ENCODE results near the gene CFP. TPM values are rescaled to one million over a fixed set of nuclear protein-coding genes. Genes with fewer than 3 reads are reported as not detected.

The CFP gene
- total and polyA plus RNA-seq, 2 donors (not counting 1 experiment from before 2014, with no cell fraction given) = 0.59 to 3.8 TPM

DNA sequence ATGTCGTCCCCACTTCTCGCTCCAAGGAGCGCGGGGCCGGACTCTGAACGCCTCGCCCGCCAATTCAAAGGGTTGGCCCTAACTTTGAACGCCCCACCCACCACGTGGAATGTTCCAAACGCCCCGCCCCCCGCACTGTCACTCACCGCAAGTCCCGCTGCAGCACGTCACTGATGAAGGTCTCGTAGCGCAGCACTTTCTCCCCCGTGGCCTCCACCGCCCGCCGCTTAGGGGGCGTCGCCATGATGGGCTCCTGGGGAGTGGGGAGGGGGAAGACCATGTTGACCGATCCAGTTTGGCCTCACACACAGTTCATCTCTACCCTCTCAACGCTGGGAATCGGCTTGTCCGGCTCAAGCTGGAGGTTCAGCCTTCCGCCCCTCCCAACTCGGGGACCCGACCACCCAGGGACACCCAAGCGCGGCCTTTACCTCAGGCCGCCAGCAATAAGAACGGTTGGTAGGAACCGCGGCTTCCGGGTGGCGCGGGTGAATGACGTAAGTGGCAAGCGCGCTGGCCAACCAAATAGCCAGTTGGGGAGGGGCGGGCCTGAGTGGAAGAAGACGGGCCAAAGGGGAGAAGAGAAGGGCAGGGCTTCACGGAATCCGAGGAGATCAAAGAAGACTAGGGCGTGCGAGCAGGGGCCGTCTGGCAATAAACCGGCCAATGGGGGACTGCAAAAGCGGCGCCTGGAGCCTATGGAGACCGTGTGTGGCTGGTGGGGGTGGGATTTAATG, 29.1 kb upstream of the CFP start, which contains the start of gene UXT:
TSS of gene UXT (minus strand) at position 497 of the 737 bp plus-strand sequence. CDS start at position 244, 253 bp downstream.
- ChIA-PET CTCF (no interaction called here), POLR2A (interaction anchor here (1.1 kb wide), 1 partner anchor 9 kb away, joined by 3 read pairs; the partner anchor contains the start of gene ELK1)
- H3K27me3 ChIP-seq (replicated peaks in 1 of 4; ENCODE audit: control extremely low read depth in 1 of 4, control insufficient read depth in 3 of 4, insufficient read depth in 4 of 4, low read length in 3 of 4) = no peaks in the 10 kb centered on the region
- DNase-seq (peak; percentile 94), ATAC-seq (ENCODE audit: low read depth) (peak; percentile 82)
- TF ChIP-seq, protein P1, sequence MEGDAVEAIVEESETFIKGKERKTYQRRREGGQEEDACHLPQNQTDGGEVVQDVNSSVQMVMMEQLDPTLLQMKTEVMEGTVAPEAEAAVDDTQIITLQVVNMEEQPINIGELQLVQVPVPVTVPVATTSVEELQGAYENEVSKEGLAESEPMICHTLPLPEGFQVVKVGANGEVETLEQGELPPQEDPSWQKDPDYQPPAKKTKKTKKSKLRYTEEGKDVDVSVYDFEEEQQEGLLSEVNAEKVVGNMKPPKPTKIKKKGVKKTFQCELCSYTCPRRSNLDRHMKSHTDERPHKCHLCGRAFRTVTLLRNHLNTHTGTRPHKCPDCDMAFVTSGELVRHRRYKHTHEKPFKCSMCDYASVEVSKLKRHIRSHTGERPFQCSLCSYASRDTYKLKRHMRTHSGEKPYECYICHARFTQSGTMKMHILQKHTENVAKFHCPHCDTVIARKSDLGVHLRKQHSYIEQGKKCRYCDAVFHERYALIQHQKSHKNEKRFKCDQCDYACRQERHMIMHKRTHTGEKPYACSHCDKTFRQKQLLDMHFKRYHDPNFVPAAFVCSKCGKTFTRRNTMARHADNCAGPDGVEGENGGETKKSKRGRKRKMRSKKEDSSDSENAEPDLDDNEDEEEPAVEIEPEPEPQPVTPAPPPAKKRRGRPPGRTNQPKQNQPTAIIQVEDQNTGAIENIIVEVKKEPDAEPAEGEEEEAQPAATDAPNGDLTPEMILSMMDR (IDR thresholded peaks at IDR 0.05) = no peak
- TF ChIP-seq EZH2 (IDR thresholded peaks at IDR 0.05; ENCODE audit: borderline replicate concordance, insufficient read depth, low read depth, low read length, poor library complexity, severe bottlenecking) = no peak
- H3K9ac ChIP-seq (ENCODE audit: low read length) = peak within 1 kb of the TSS; percentile 89
- H3K36me3 ChIP-seq (replicated peaks in 1 of 2; ENCODE audit: control extremely low read depth in 1 of 2, control insufficient read depth in 1 of 2, extremely low read depth in 1 of 2, insufficient read depth in 2 of 2, low read length in 1 of 2) = peaks cover 0 to 21% of the 10 kb centered on the region in 2 experiments
- no peaks in the 10 kb centered on the region for H4K20me1 ChIP-seq (ENCODE audit: control insufficient read depth, insufficient read depth, low read length, poor library complexity, severe bottlenecking)
- H3K9me3 ChIP-seq (ENCODE audit: control extremely low read depth in 1 of 3, control insufficient read depth in 2 of 3, insufficient read depth in 1 of 3, low read length in 2 of 3) = no peaks in the 10 kb centered on the region
- peak within 1 kb of the TSS; percentile 66 for H2AFZ ChIP-seq (ENCODE audit: insufficient read depth, low read depth, low read length, poor library complexity, severe bottlenecking)
- intact Hi-C loops (cut with micrococcal nuclease) = loop anchor here (1.0 to 10.0 kb wide), 13 partner anchors 9 to 1608 kb away; partner anchors contain the start of genes ARAF, ELK1, FTSJ1 and GPKOW
- H3K4me3 ChIP-seq (ENCODE audit: control extremely low read depth in 1 of 5, extremely low read depth in 1 of 5, insufficient read depth in 1 of 5, low read depth in 2 of 5, low read length in 4 of 5) = peak within 1 kb of the TSS; percentile 53 to 80 (median 71)
- Mint-ChIP-seq H3K27ac (peak within 1 kb of the TSS; percentile 100), H3K4me1 (peaks cover 16% of the 10 kb centered on the region), H3K27me3 (no peaks in the 10 kb centered on the region), H3K4me3 (peak within 1 kb of the TSS; percentile 95), H3K9me3 (ENCODE audit: insufficient read depth) (no peaks in the 10 kb centered on the region)
- H3K4me1 ChIP-seq (ENCODE audit: control insufficient read depth in 2 of 2, insufficient read depth in 2 of 2, low read length in 2 of 2) = peaks cover 10 to 16% of the 10 kb centered on the region in 2 donors
- 0% methylated on average over 20 of the region's 54 CpGs for WGBS (ENCODE audit: insufficient coverage)
- H3K4me2 ChIP-seq (replicated peaks; ENCODE audit: low read depth, low read length, poor library complexity, severe bottlenecking) = peak within 1 kb of the TSS; percentile 73
- H3K79me2 ChIP-seq (ENCODE audit: control insufficient read depth, insufficient read depth, low read length) = peaks cover 4% of the 10 kb centered on the region
- peak within 1 kb of the TSS; percentile 98 for H3K27ac ChIP-seq (ENCODE audit: low read length in 2 of 2)

DNA sequence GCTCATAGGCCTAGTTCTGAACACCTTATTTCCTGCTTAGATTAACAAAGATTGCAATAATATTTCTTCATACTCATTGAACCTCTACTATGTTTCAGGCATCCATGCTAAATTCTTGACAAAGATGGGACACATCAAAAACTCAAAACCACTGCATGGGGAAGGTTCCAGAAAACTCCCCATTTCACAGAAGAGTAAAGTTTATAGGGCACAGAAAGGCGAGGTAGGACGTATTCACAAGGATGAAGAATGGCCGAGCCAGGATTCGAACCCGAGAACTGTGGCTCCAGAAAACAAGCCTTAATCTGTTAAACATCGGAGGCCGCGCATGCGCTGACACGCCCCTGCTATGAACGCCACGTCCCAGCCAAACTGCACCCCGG, 28.6 kb upstream of the CFP start:
- ChIA-PET POLR2A (no interaction called here), CTCF (no interaction called here)
- TF ChIP-seq, protein P1 (IDR thresholded peaks at IDR 0.05) = no peak
- TF ChIP-seq EZH2 (IDR thresholded peaks at IDR 0.05; ENCODE audit: borderline replicate concordance, insufficient read depth, low read depth, low read length, poor library complexity, severe bottlenecking) = no peak
- Histone ChIP-seq H3K4me3 (ENCODE audit: control extremely low read depth in 1 of 5, extremely low read depth in 1 of 5, insufficient read depth in 1 of 5, low read depth in 2 of 5, low read length in 4 of 5) (peak overlapping the region; percentile 53 to 80 (median 71)), H3K79me2 (ENCODE audit: control insufficient read depth, insufficient read depth, low read length) (peaks cover 4% of the 10 kb centered on the region), H3K4me1 (ENCODE audit: control insufficient read depth in 2 of 2, insufficient read depth in 2 of 2, low read length in 2 of 2) (peaks cover 10 to 16% of the 10 kb centered on the region in 2 donors), H3K9me3 (ENCODE audit: control extremely low read depth in 1 of 3, control insufficient read depth in 2 of 3, insufficient read depth in 1 of 3, low read length in 2 of 3) (no peaks in the 10 kb centered on the region), H4K20me1 (ENCODE audit: control insufficient read depth, insufficient read depth, low read length, poor library complexity, severe bottlenecking) (no peaks in the 10 kb centered on the region), H3K36me3 (replicated peaks in 1 of 2; ENCODE audit: control extremely low read depth in 1 of 2, control insufficient read depth in 1 of 2, extremely low read depth in 1 of 2, insufficient read depth in 2 of 2, low read length in 1 of 2) (peaks cover 0 to 26% of the 10 kb centered on the region in 2 experiments), H3K4me2 (replicated peaks; ENCODE audit: low read depth, low read length, poor library complexity, severe bottlenecking) (peak overlapping the region; percentile 73), H3K27me3 (replicated peaks in 1 of 4; ENCODE audit: control extremely low read depth in 1 of 4, control insufficient read depth in 3 of 4, insufficient read depth in 4 of 4, low read length in 3 of 4) (no peaks in the 10 kb centered on the region), H3K9ac (ENCODE audit: low read length) (peak overlapping the region; percentile 89), H3K27ac (ENCODE audit: low read length in 2 of 2) (peak overlapping the region; percentile 98), H2AFZ (ENCODE audit: insufficient read depth, low read depth, low read length, poor library complexity, severe bottlenecking) (no peak overlapping the region)
- Mint-ChIP-seq H3K27me3 (no peaks in the 10 kb centered on the region), H3K9me3 (ENCODE audit: insufficient read depth) (no peaks in the 10 kb centered on the region), H3K4me1 (peaks cover 16% of the 10 kb centered on the region), H3K27ac (peak overlapping the region; percentile 100), H3K4me3 (peak overlapping the region; percentile 95)
- no peak for ATAC-seq (ENCODE audit: low read depth)
- 7% methylated on average over 13 of the region's 13 CpGs for WGBS (ENCODE audit: insufficient coverage)
- DNase-seq = no peak
- intact Hi-C loops (cut with micrococcal nuclease) = loop anchor here (1.0 to 10.0 kb wide), 13 partner anchors 8 to 1609 kb away; partner anchors contain the start of genes ARAF, ELK1, FTSJ1 and GPKOW

All from B cell (primary cell).